ENCODE results near the gene B3GNT5. TPM values are rescaled to one million over a fixed set of nuclear protein-coding genes. Genes with fewer than 3 reads are reported as not detected.

Gene B3GNT5
- total RNA-seq, 1 donor from 2014 or later: 19.9 TPM

- no peak for TF ChIP-seq CTCF (IDR thresholded peaks at IDR 0.05)
These were observed 42.2 kb upstream of the B3GNT5 start for GRCh38 chr3:183210862-183211341.

GRCh38 chr3:183211352-183211751 lies 41.7 kb upstream of the B3GNT5 start:
- no peak for DNase-seq (ENCODE audit: low spot score)
- Mint-ChIP-seq H3K4me1 (ENCODE audit: low read depth) (peaks cover 6% of the 10 kb centered on the region), H3K36me3 (ENCODE audit: low read depth) (no peaks in the 10 kb centered on the region), H3K27me3 (ENCODE audit: low read depth) (no peaks in the 10 kb centered on the region), H3K4me3 (ENCODE audit: unreplicated experiment) (no peak overlapping the region), H3K27ac (ENCODE audit: unreplicated experiment) (no peak overlapping the region), H3K9me3 (ENCODE audit: low read depth) (no peaks in the 10 kb centered on the region)
- TF ChIP-seq CTCF (IDR thresholded peaks at IDR 0.05): no peak

More at GRCh38 chr3:183210862-183211341, 42.2 kb upstream of the B3GNT5 start:
- no peak for DNase-seq (ENCODE audit: low spot score)
- H3K4me1 Mint-ChIP-seq (ENCODE audit: low read depth): peaks cover 6% of the 10 kb centered on the region
- H3K4me3 Mint-ChIP-seq (ENCODE audit: unreplicated experiment): no peak overlapping the region
- no peaks in the 10 kb centered on the region for H3K27me3 Mint-ChIP-seq (ENCODE audit: low read depth)
- no peak overlapping the region for H3K27ac Mint-ChIP-seq (ENCODE audit: unreplicated experiment)
- H3K36me3 Mint-ChIP-seq (ENCODE audit: low read depth): no peaks in the 10 kb centered on the region
- H3K9me3 Mint-ChIP-seq (ENCODE audit: low read depth): no peaks in the 10 kb centered on the region

- Mint-ChIP-seq H3K4me3 (ENCODE audit: unreplicated experiment) (no peak overlapping the region), H3K27me3 (ENCODE audit: low read depth) (no peaks in the 10 kb centered on the region), H3K36me3 (ENCODE audit: low read depth) (no peaks in the 10 kb centered on the region), H3K4me1 (ENCODE audit: low read depth) (peaks cover 6% of the 10 kb centered on the region), H3K27ac (ENCODE audit: unreplicated experiment) (no peak overlapping the region), H3K9me3 (ENCODE audit: low read depth) (no peaks in the 10 kb centered on the region)
- no peak for DNase-seq (ENCODE audit: low spot score)
- TF ChIP-seq CTCF (IDR thresholded peaks at IDR 0.05): no peak
These were observed 41.0 kb upstream of the B3GNT5 start for GRCh38 chr3:183212096-183212495.

GRCh38 chr3:183212565-183212964 lies 40.5 kb upstream of the B3GNT5 start:
- Mint-ChIP-seq H3K9me3 (ENCODE audit: low read depth) (no peaks in the 10 kb centered on the region), H3K36me3 (ENCODE audit: low read depth) (no peaks in the 10 kb centered on the region), H3K4me3 (ENCODE audit: unreplicated experiment) (no peak overlapping the region), H3K27ac (ENCODE audit: unreplicated experiment) (no peak overlapping the region), H3K4me1 (ENCODE audit: low read depth) (peaks cover 6% of the 10 kb centered on the region), H3K27me3 (ENCODE audit: low read depth) (peaks cover under 1% of the 10 kb centered on the region)
- no peak for TF ChIP-seq CTCF (IDR thresholded peaks at IDR 0.05)
- DNase-seq (ENCODE audit: low spot score): no peak

- Mint-ChIP-seq H3K27me3 (ENCODE audit: low read depth) (peaks cover 3% of the 10 kb centered on the region), H3K9me3 (ENCODE audit: low read depth) (no peaks in the 10 kb centered on the region), H3K27ac (ENCODE audit: unreplicated experiment) (no peak overlapping the region), H3K4me1 (ENCODE audit: low read depth) (no peaks in the 10 kb centered on the region), H3K4me3 (ENCODE audit: unreplicated experiment) (no peak overlapping the region), H3K36me3 (ENCODE audit: low read depth) (no peaks in the 10 kb centered on the region)
- no peak for DNase-seq (ENCODE audit: low spot score)
- TF ChIP-seq CTCF (IDR thresholded peaks at IDR 0.05): no peak
These were observed 39.4 kb upstream of the B3GNT5 start for GRCh38 chr3:183213415-183214276.
